Tibial nerve (tissue), 4 donors: ENCODE measurements around the gene TOR1AIP2.

Experiments
- EP300 ChIP-seq, 2 donors: sonication (generic); formaldehyde crosslinking; IDR thresholded peaks; one replicate each; pipeline ENCODE4 v1.6.1; 2017; ENCODE audit warnings: antibody characterized with exemption in 2 of 2, mild to moderate bottlenecking in 1 of 2
- POLR2A ChIP-seq, 2 donors: fragments of 450-650 bp; IDR thresholded peaks; one replicate each; pipeline ENCODE4 v1.6.1; 2017; ENCODE audit warnings: antibody characterized with exemption in 2 of 2, mild to moderate bottlenecking in 2 of 2, moderate library complexity in 2 of 2
- TF ChIP-seq, protein P1 (sequence below), 5 experiments: fragments of 200-600 bp in 3 of 5; fragments of 450-650 bp in 2 of 5; sonication (generic) in 3 of 5; IDR thresholded peaks; one replicate each; pipeline ENCODE4 v1.5.1; 2016 to 2019; ENCODE audit warnings: antibody characterized with exemption in 5 of 5, mild to moderate bottlenecking in 3 of 5, moderate library complexity in 2 of 5

GRCh38 chr1:179867493-179868330, 9.9 kb downstream of the TOR1AIP2 start:
- TF ChIP-seq, protein P1, sequence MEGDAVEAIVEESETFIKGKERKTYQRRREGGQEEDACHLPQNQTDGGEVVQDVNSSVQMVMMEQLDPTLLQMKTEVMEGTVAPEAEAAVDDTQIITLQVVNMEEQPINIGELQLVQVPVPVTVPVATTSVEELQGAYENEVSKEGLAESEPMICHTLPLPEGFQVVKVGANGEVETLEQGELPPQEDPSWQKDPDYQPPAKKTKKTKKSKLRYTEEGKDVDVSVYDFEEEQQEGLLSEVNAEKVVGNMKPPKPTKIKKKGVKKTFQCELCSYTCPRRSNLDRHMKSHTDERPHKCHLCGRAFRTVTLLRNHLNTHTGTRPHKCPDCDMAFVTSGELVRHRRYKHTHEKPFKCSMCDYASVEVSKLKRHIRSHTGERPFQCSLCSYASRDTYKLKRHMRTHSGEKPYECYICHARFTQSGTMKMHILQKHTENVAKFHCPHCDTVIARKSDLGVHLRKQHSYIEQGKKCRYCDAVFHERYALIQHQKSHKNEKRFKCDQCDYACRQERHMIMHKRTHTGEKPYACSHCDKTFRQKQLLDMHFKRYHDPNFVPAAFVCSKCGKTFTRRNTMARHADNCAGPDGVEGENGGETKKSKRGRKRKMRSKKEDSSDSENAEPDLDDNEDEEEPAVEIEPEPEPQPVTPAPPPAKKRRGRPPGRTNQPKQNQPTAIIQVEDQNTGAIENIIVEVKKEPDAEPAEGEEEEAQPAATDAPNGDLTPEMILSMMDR (IDR thresholded peaks at IDR 0.05) = peak; percentile 35 to 59 (median 54)
- no peak for TF ChIP-seq POLR2A (IDR thresholded peaks at IDR 0.05)
- no peak for TF ChIP-seq EP300 (IDR thresholded peaks at IDR 0.05)
